GM21528 (cell line): ENCODE results near the gene TPSB2.
"Not testable (repeated sequence)": the region's sequence is repeated elsewhere in the genome, so short reads cannot be mapped to it uniquely, and the experiment has no call there.

Source experiments
- ATAC-seq: cut with Tn5 transposase; IDR thresholded peaks from one replicate; pipeline ENCODE4 v1.9.1; 2021; ENCODE audit warnings: mild to moderate bottlenecking, moderate library complexity; ENCODE audit not compliant: unreplicated experiment, low FRiP score

TPSB2 gene

GRCh38 chr16:1262210-1262845 is 32.3 kb upstream of the TPSB2 start:
- no peak for ATAC-seq

DNA sequence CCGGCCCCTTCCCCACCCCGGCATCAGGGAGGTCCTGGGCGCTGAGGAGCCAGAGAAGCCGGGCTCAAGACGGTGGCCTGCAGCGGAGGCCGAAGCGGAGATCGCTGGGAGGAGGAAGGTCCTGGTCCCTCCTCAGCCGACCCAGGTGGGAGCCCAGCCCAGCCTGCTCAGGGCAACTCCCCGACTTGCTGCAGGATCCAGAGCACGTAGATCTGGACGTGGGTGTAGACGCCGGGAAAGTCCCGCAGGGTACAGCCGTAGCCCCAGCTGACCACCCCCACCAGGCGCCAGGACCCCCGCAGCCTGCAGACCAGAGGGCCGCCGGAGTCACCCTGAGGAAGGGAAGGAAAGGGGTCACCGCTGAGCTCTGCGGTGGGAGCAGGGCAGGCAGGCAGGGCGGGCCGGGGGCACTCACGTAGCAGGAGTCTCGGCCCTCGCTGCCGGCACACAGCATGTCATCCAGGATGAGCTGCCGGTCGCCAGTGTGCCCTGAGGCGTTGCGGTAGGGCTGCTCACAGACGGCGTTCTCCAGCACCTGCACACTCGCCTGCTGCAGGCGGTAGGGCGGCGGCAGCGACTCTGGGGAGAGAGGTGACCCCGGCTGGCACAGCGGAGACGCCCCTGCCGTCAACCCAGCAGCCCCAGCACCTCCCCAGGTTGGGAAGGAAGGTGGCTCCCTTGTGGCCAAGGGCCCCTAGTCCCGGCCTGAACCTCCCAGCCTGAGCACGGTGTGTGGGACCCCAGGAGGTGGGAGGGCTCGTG is 31.3 kb upstream of the TPSB2 start:
- no peak for ATAC-seq

GRCh38 chr16:1260101-1260680 is 30.2 kb upstream of the TPSB2 start:
- no peak for ATAC-seq

DNA sequence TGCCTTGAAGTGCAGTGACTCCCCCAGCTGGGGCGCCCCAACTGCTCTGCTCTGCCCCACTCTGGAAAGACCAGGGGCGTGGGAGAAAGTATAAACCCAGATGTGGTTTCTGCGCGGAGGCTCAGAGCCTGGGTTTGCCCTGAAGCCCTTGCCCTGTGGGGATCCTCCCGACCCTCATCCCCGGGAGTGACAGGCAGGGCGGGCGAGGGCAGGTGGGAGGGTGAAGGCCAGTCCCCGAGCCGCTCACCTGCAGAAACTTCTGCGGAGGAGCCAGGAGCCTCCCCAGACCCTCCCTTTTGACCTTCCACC is 29.7 kb upstream of the TPSB2 start:
- ATAC-seq: no peak

DNA sequence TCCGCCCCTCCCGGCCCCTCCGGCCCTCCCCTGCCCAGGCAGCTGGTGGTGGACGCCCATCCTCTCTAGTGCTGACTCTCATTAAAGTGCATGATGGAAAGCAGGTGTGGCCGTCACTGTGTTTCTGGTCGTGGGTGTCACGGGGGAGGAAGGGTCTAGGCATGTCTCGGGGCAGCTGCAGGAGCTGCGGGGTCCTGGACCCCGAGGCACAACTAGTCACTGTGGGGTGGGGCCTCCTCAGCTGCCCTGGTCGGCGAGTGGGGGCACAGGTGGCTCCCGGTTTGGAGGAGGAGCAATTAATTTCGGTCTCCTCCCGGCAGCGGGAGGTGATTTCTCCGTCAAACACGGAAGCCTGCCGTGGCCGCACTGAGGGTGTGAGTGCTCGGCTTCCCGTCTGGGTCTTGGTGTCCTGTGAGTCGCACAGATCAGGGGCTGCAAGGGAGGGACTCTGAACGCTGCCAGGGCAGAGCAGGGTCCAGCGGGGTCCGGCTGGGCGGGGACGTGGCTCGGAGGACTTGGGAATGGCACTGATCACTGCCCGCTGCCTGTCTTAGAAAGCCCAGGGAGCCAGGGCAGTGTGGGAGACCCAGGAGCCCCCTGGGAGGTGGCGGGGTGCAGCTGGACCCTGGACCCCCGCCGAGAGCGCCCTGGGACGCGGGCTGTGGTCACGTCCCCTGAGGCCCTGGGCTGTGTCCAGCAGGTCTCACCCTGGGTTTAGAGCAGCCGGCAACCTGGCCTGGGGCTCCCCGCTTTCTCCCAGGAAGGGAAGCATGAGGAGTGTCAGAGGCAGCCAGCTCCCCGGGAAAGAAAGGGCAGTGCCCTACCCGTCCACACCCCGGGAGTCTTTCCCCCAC is 29.1 kb upstream of the TPSB2 start:
- ATAC-seq: no peak

DNA sequence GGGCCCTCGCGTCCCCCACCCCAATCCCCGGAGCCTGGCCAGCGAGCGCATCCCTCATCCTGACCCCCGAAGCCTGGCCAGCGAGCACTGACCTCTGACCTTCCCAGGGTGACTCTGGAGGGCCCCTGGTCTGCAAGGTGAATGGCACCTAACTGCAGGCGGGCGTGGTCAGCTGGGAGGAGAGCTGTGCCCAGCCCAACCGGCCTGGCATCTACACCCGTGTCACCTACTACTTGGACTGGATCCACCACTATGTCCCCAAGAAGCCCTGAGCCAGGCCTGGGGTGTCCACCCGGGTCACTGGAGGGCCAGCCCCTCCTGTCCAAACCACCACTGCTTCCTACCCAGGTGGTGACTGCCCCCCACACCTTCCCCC is 28.2 kb upstream of the TPSB2 start:
- no peak for ATAC-seq

DNA sequence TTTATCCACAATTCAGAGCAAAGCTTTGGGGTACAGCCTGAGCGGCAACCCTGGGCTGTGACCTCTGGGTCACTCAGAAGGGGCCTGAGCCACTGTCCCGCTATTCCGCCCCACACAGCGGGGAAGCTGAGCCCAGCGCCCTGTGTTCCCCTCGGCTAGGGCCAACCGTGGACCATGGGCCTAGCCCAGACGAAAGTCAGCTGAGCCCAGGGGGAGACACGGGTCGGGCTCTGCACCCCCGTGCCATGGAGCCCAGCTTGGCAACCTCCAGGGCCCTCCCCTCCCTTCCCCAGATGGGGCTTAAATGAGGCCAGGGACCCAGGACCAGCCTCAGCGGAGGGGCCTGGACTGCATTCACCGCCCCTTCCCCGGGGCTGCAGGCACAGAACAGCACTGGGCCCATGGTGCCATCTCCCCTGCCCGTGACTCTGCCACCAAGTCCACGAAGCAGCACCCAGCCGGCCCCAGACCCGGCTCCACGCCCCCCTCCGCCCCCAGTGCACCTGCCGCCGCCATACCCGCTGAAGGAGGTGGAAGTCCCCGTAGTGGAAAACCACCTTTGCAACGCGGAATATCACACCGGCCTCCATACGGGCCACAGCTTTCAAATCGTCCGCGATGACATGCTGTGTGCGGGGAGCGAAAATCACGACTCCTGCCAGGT is 27.7 kb upstream of the TPSB2 start:
- ATAC-seq: no peak

- no peak for ATAC-seq
Observed at GRCh38 chr16:1256874-1257322, 26.9 kb upstream of the TPSB2 start.

- ATAC-seq: not testable (repeated sequence)
Observed at GRCh38 chr16:1256296-1256873, 26.4 kb upstream of the TPSB2 start.

- ATAC-seq: not testable (repeated sequence)
Observed at GRCh38 chr16:1255276-1256122, 25.5 kb upstream of the TPSB2 start, which contains the start of gene TPSD1. TSS of gene TPSD1 (plus strand) at chr16:1256069. CDS start at chr16:1256281, 212 bp downstream.

DNA sequence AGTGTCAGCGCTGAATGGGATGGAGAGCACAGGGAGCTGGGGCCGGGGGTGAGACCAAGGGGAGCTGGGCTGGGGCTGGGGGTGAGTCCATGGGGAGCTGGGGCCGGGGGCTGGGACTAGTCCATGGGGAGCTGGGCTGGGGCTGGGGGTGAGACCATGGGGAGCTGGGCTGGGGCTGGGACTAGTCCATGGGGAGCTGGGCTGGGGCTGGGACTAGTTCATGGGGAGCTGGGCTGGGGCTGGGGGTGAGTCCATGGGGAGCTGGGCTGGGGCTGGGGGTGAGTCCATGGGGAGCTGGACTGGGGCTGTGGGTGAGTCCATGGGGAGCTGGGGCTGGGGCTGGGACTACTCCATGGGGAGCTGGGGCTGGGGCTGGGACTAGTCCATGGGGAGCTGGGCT is 24.8 kb upstream of the TPSB2 start:
- not testable (repeated sequence) for ATAC-seq

- ATAC-seq: not testable (repeated sequence)
Observed at GRCh38 chr16:1253701-1254364, 23.8 kb upstream of the TPSB2 start.

GRCh38 chr16:1249031-1249755 is 19.2 kb upstream of the TPSB2 start:
- ATAC-seq: not testable (repeated sequence)

DNA sequence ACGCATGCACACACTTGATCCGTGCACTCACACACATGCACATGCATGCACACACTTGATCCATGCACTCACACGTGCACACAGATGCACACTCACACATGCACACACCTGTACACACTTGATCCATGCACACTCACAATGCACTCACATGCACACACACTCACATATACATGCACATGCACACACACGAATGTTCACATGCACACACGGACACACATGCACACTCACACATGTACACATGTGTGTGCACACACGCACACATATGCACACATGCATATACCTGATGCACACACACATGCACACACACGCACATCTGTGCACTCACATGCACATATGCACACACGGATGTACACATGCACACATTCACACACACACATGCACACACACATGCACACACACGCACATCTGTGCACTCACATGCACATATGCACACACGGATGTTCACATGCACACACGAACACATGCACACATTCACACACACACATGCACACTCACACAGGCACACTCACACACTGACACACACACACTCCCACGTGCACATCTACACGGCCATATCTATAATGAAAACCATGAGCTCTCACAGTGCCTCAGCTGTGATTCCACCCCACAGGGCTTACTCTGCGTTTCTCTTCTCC is 18.0 kb upstream of the TPSB2 start:
- ATAC-seq: not testable (repeated sequence)

- no peak for ATAC-seq
Observed at GRCh38 chr16:1245452-1246020, 15.6 kb upstream of the TPSB2 start.

DNA sequence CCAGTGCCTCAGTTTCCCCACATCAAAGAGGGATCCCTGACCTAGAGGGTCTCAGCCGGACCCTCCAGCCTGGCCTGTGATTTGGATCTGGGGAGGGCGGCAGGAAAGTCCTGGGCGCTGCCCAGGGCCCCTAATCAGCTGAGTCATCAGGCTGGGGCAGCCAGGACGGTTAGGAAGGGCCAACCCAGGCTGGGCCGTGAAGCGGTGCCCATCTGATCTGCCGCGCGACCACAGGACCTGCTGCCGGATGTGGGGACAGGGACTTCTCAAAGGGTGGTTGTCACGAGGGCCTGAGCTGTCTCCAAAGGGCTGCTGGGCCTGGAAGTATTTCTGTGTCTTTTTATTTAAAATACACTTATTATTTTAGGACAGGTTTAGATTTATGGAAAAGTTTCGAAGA is 14.9 kb upstream of the TPSB2 start:
- no peak for ATAC-seq
